ENCODE measurements around the gene PXMP2.

GRCh38 chr12:132649226-132649945 lies 38.0 kb upstream of the PXMP2 start:
- TF ChIP-seq CTCF (IDR thresholded peaks at IDR 0.05; ENCODE audit: insufficient read depth, low read length) (no peak), POLR2AphosphoS5 (IDR thresholded peaks at IDR 0.05; ENCODE audit: low read depth) (no peak)

All from HL-60 (cell line).